ENCODE measurements around the gene SLC5A7. TPM values are rescaled to one million over a fixed set of nuclear protein-coding genes. Genes with fewer than 3 reads are reported as not detected.

The SLC5A7 gene
- total RNA-seq, 2 experiments from 2014 or later, result not detected

DNA sequence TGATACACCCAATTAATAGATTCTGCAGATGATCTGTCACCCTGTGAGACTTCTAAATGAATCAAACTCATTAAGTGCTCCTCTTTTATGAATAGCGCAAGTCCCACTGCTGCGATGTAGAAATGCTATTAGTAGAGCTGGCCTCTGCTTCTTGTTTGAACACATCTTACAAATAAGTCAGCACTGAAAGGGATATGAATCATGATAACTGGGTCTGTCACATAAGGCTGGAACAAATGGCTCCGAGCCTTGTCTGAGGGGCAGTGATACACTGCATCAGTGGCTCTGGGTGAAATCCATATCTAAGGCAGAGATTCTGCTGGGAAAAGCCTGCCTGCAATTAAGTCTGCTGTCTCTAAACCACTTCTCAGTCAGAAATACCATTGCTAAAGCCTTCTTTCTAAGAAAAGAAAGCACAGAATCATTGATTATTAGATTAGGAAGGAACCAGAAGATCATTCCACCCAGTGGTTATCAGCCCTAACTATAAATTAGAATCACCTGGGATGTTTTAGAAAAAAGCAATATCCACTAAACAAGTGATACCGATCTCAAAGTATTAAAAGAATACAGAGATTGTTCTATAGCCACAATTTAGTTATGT is 75.2 kb downstream of the SLC5A7 start:
- POLR2A ChIA-PET, result no interaction called here
- CTCF ChIA-PET, result no interaction called here

Other genes with a start within 250 kb of the SLC5A7 start
- under 1 TPM; 0.67 TPM for gene RGPD4, start 159.6 kb upstream of the SLC5A7 start, total RNA-seq